Trophoblast cell (in vitro differentiated cells and primary cell): ENCODE data around the gene ADAMTS12.

Source experiments
- DNase-seq, 2 donors: peaks; one replicate each; pipeline ENCODE4 v3.0.0-alpha.2; 2016
- H2AFZ ChIP-seq: 2 replicates; pipeline ENCODE4 v1.6.1; 2013; ENCODE audit warnings: low read length, moderate library complexity, mild to moderate bottlenecking; ENCODE audit not compliant: insufficient read depth, poor library complexity
- H2AK5ac ChIP-seq: 2 replicates; pipeline ENCODE4 v1.6.1; 2013; ENCODE audit warnings: mild to moderate bottlenecking, low read length
- H2BK120ac ChIP-seq: 2 replicates; pipeline ENCODE4 v1.6.1; 2013; ENCODE audit warnings: low read length, mild to moderate bottlenecking, moderate library complexity; ENCODE audit not compliant: insufficient read depth, poor library complexity
- H2BK12ac ChIP-seq: 2 replicates; pipeline ENCODE4 v1.6.1; 2013; ENCODE audit warnings: mild to moderate bottlenecking, low read length, moderate library complexity
- H2BK5ac ChIP-seq: 2 replicates; pipeline ENCODE4 v1.6.1; 2013; ENCODE audit warnings: low read length, low read depth, moderate library complexity, mild to moderate bottlenecking; ENCODE audit not compliant: poor library complexity
- H3K14ac ChIP-seq: 2 replicates; pipeline ENCODE4 v1.6.1; 2013; ENCODE audit warnings: mild to moderate bottlenecking, low read length
- H3K18ac ChIP-seq: 2 replicates; pipeline ENCODE4 v1.6.1; 2013; ENCODE audit warnings: mild to moderate bottlenecking, low read length
- H3K23ac ChIP-seq: 2 replicates; pipeline ENCODE4 v1.6.1; 2013; ENCODE audit warnings: low read length
- H3K27ac ChIP-seq: 2 replicates; pipeline ENCODE4 v1.5.1; 2013; ENCODE audit warnings: low read depth, mild to moderate bottlenecking, inconsistent platforms, low read length, moderate library complexity
- H3K27me3 ChIP-seq: 2 replicates; pipeline ENCODE4 v1.6.1; 2013; ENCODE audit warnings: inconsistent platforms, mild to moderate bottlenecking, low read length, moderate library complexity; ENCODE audit not compliant: insufficient read depth
- H3K36me3 ChIP-seq, 2 experiments: 1 replicate in 1 of 2; 2 replicates in 1 of 2; pipeline ENCODE4 v1.6.1; 2013; ENCODE audit warnings: low read length in 2 of 2, mild to moderate bottlenecking in 2 of 2, moderate library complexity in 1 of 2; ENCODE audit not compliant: insufficient read depth in 2 of 2, control insufficient read depth in 1 of 2
- H3K4ac ChIP-seq: 2 replicates; pipeline ENCODE4 v1.6.1; 2013; ENCODE audit warnings: low read depth, mild to moderate bottlenecking, low read length, moderate library complexity
- H3K4me1 ChIP-seq, 2 experiments: 1 replicate in 1 of 2; 2 replicates in 1 of 2; pipeline ENCODE4 v1.6.1; 2013; ENCODE audit warnings: low read length in 2 of 2, mild to moderate bottlenecking in 2 of 2, moderate library complexity in 1 of 2; ENCODE audit not compliant: insufficient read depth in 2 of 2, control insufficient read depth in 1 of 2
- H3K4me2 ChIP-seq: 2 replicates; pipeline ENCODE4 v1.6.1; 2013; ENCODE audit warnings: inconsistent platforms, mild to moderate bottlenecking, low read length, moderate library complexity
- H3K4me3 ChIP-seq: 2 replicates; pipeline ENCODE4 v1.5.1; 2013; ENCODE audit warnings: mild to moderate bottlenecking, low read depth, low read length, inconsistent platforms
- H3K79me1 ChIP-seq: one replicate; pipeline ENCODE4 v1.6.1; 2013; ENCODE audit warnings: low read length
- H3K79me2 ChIP-seq: 2 replicates; pipeline ENCODE4 v1.6.1; 2013; ENCODE audit warnings: low read length, mild to moderate bottlenecking; ENCODE audit not compliant: control insufficient read depth, insufficient read depth, poor library complexity
- H3K9ac ChIP-seq: 2 replicates; pipeline ENCODE4 v1.6.1; 2013; ENCODE audit warnings: mild to moderate bottlenecking, low read length
- H3K9me3 ChIP-seq: 2 replicates; pipeline ENCODE4 v1.6.1; 2013; ENCODE audit warnings: low read depth, mild to moderate bottlenecking, control low read depth, inconsistent platforms, low read length; ENCODE audit not compliant: insufficient read depth
- H4K12ac ChIP-seq: 2 replicates; pipeline ENCODE4 v1.6.1; 2013; ENCODE audit warnings: low read depth, mild to moderate bottlenecking, low read length, moderate library complexity
- H4K8ac ChIP-seq: 2 replicates; pipeline ENCODE4 v1.6.1; 2013; ENCODE audit warnings: low read depth, mild to moderate bottlenecking, low read length, moderate library complexity
- H4K91ac ChIP-seq: one replicate; pipeline ENCODE4 v1.6.1; 2013; ENCODE audit warnings: low read depth, mild to moderate bottlenecking, low read length, moderate library complexity
- WGBS: extraction: QIAGEN DNeasy Blood & Tissue Kit; methylation state at CpG from one replicate; pipeline ENCODE4 v1.1.7; 2013; ENCODE audit warnings: missing lambda C conversion rate; ENCODE audit not compliant: insufficient read length, insufficient coverage; ENCODE audit errors: extremely low coverage; 5-methylcytosine and 5-hydroxymethylcytosine counted together

The ADAMTS12 gene

DNA sequence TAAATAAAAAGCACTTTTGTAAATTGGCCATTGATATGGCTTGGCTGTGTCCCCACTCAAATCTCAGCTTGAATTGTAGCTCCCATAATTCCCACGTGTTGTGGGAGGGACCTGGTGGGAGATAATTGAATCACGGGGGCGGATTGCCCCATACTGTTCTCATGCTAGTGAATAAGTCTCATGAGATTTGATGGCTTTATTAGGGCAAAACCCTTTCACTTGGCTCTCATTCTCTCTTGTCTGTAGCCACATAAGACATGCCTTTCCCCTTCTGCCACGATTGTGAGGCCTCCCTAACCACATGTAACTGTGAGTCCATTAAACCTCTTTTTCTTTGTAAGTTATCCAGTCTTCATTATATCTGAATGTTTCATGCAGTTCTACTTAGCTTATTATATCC is 297.8 kb downstream of the ADAMTS12 start:
- H2BK120ac ChIP-seq: no peak overlapping the region
- no peak overlapping the region for H2BK12ac ChIP-seq
- no peak overlapping the region for H3K4ac ChIP-seq
- DNase-seq: no peak
- H2AFZ ChIP-seq: no peak overlapping the region
- WGBS: no CpG with 5 or more reads among the region's 4 CpGs
- no peak overlapping the region for H3K4me2 ChIP-seq
- H4K8ac ChIP-seq: no peak overlapping the region
- H3K79me1 ChIP-seq: no peaks in the 10 kb centered on the region
- no peak overlapping the region for H4K91ac ChIP-seq
- no peaks in the 10 kb centered on the region for H3K9me3 ChIP-seq
- no peak overlapping the region for H3K23ac ChIP-seq
- H2BK5ac ChIP-seq: no peak overlapping the region
- H3K14ac ChIP-seq: no peak overlapping the region
- no peak overlapping the region for H3K27ac ChIP-seq
- H3K4me3 ChIP-seq: no peak overlapping the region
- H3K4me1 ChIP-seq: no peaks in the 10 kb centered on the region
- H3K27me3 ChIP-seq: no peaks in the 10 kb centered on the region
- no peaks in the 10 kb centered on the region for H3K79me2 ChIP-seq
- no peak overlapping the region for H3K18ac ChIP-seq
- H3K36me3 ChIP-seq: no peaks in the 10 kb centered on the region
- no peak overlapping the region for H3K9ac ChIP-seq
- no peak overlapping the region for H2AK5ac ChIP-seq
- no peak overlapping the region for H4K12ac ChIP-seq

GRCh38 chr5:33592245-33592644 is 299.5 kb downstream of the ADAMTS12 start:
- Histone ChIP-seq H3K18ac (no peak overlapping the region), H4K12ac (no peak overlapping the region), H3K4me3 (no peak overlapping the region), H3K27me3 (no peaks in the 10 kb centered on the region), H3K79me2 (no peaks in the 10 kb centered on the region), H3K4me2 (no peak overlapping the region), H3K9me3 (no peaks in the 10 kb centered on the region), H3K4ac (no peak overlapping the region), H2BK5ac (no peak overlapping the region), H3K4me1 (no peaks in the 10 kb centered on the region), H3K36me3 (no peaks in the 10 kb centered on the region), H4K91ac (no peak overlapping the region), H3K27ac (no peak overlapping the region), H4K8ac (no peak overlapping the region), H3K23ac (no peak overlapping the region), H3K9ac (no peak overlapping the region), H2AFZ (no peak overlapping the region), H2AK5ac (no peak overlapping the region), H2BK120ac (no peak overlapping the region), H2BK12ac (no peak overlapping the region), H3K79me1 (no peaks in the 10 kb centered on the region), H3K14ac (no peak overlapping the region)
- no CpG with 5 or more reads among the region's 1 CpG for WGBS
- no peak for DNase-seq

GRCh38 chr5:33588654-33589372 is 303.0 kb downstream of the ADAMTS12 start:
- DNase-seq: peak; percentile 35 to 65
- Histone ChIP-seq H3K23ac (no peak overlapping the region), H2AFZ (no peak overlapping the region), H3K27ac (no peak overlapping the region), H3K4me1 (no peaks in the 10 kb centered on the region), H2BK12ac (no peak overlapping the region), H3K9me3 (no peaks in the 10 kb centered on the region), H3K36me3 (no peaks in the 10 kb centered on the region), H3K9ac (no peak overlapping the region), H2BK5ac (no peak overlapping the region), H4K91ac (no peak overlapping the region), H3K27me3 (no peaks in the 10 kb centered on the region), H4K12ac (no peak overlapping the region), H3K79me1 (no peaks in the 10 kb centered on the region), H3K79me2 (no peaks in the 10 kb centered on the region), H4K8ac (no peak overlapping the region), H3K4me3 (no peak overlapping the region), H3K18ac (no peak overlapping the region), H2BK120ac (no peak overlapping the region), H2AK5ac (no peak overlapping the region), H3K14ac (no peak overlapping the region), H3K4me2 (no peak overlapping the region), H3K4ac (no peak overlapping the region)
- no CpG with 5 or more reads among the region's 16 CpGs for WGBS

- Histone ChIP-seq H3K4me1 (no peaks in the 10 kb centered on the region), H2BK12ac (no peak overlapping the region), H3K18ac (no peak overlapping the region), H3K4me3 (no peak overlapping the region), H4K8ac (no peak overlapping the region), H3K23ac (no peak overlapping the region), H3K4ac (no peak overlapping the region), H4K12ac (no peak overlapping the region), H3K79me2 (no peaks in the 10 kb centered on the region), H3K27ac (no peak overlapping the region), H3K79me1 (no peaks in the 10 kb centered on the region), H3K4me2 (no peak overlapping the region), H2BK5ac (no peak overlapping the region), H3K27me3 (no peaks in the 10 kb centered on the region), H3K9me3 (no peaks in the 10 kb centered on the region), H3K36me3 (no peaks in the 10 kb centered on the region), H4K91ac (no peak overlapping the region), H3K9ac (no peak overlapping the region), H3K14ac (no peak overlapping the region), H2BK120ac (no peak overlapping the region), H2AFZ (no peak overlapping the region), H2AK5ac (no peak overlapping the region)
- no CpG with 5 or more reads among the region's 6 CpGs for WGBS
- DNase-seq: no peak
Observed at GRCh38 chr5:33583332-33583731, 308.5 kb downstream of the ADAMTS12 start.
